ENCODE measurements around the gene PDXP. TPM values are rescaled to one million over a fixed set of nuclear protein-coding genes. Genes with fewer than 3 reads are reported as not detected.
"Not testable (repeated sequence)": the region's sequence is repeated elsewhere in the genome, so short reads cannot be mapped to it uniquely, and the experiment has no call there.

Gene PDXP
- total RNA-seq, 1 donor from 2014 or later: 8.9 TPM

GRCh38 chr22:37641561-37641949, 17.0 kb upstream of the PDXP start:
- Histone ChIP-seq H3K4me3 (ENCODE audit: low read length in 3 of 3) (no peak overlapping the region), H3K36me3 (ENCODE audit: control insufficient read depth in 3 of 3, insufficient read depth in 3 of 3, low read length in 3 of 3) (no peaks in the 10 kb centered on the region), H3K9ac (ENCODE audit: low read depth in 1 of 3, low read length in 3 of 3) (no peak overlapping the region), H3K27me3 (ENCODE audit: control insufficient read depth in 3 of 3, insufficient read depth in 3 of 3, low read length in 3 of 3) (peaks cover 3 to 32% (median 15%) of the 10 kb centered on the region in 3 donors), H3K9me3 (ENCODE audit: control insufficient read depth in 3 of 3, low read length in 3 of 3) (no peaks in the 10 kb centered on the region), H3K27ac (ENCODE audit: low read depth, low read length) (no peak overlapping the region), H3K4me1 (ENCODE audit: control insufficient read depth in 3 of 3, insufficient read depth in 3 of 3, low read length in 3 of 3) (peaks cover 0 to 25% (median 24%) of the 10 kb centered on the region in 3 donors)

GRCh38 chr22:37643225-37643847, 15.2 kb upstream of the PDXP start:
- Histone ChIP-seq H3K4me1 (ENCODE audit: control insufficient read depth in 3 of 3, insufficient read depth in 3 of 3, low read length in 3 of 3) (peaks cover 0 to 20% (median 17%) of the 10 kb centered on the region in 3 donors), H3K36me3 (ENCODE audit: control insufficient read depth in 3 of 3, insufficient read depth in 3 of 3, low read length in 3 of 3) (no peaks in the 10 kb centered on the region), H3K9ac (ENCODE audit: low read depth in 1 of 3, low read length in 3 of 3) (peak overlapping the region in 2 of 3 donors; percentile 33 to 45), H3K27me3 (ENCODE audit: control insufficient read depth in 3 of 3, insufficient read depth in 3 of 3, low read length in 3 of 3) (peaks cover 3 to 24% (median 11%) of the 10 kb centered on the region in 3 donors), H3K27ac (ENCODE audit: low read depth, low read length) (no peak overlapping the region), H3K4me3 (ENCODE audit: low read length in 3 of 3) (no peak overlapping the region), H3K9me3 (ENCODE audit: control insufficient read depth in 3 of 3, low read length in 3 of 3) (no peaks in the 10 kb centered on the region)

GRCh38 chr22:37647317-37647716, 11.2 kb upstream of the PDXP start:
- Histone ChIP-seq H3K4me1 (ENCODE audit: control insufficient read depth in 3 of 3, insufficient read depth in 3 of 3, low read length in 3 of 3) (peaks cover 0 to 9% (median 8%) of the 10 kb centered on the region in 3 donors), H3K4me3 (ENCODE audit: low read length in 3 of 3) (no peak overlapping the region), H3K27ac (ENCODE audit: low read depth, low read length) (no peak overlapping the region), H3K9me3 (ENCODE audit: control insufficient read depth in 3 of 3, low read length in 3 of 3) (no peaks in the 10 kb centered on the region), H3K27me3 (ENCODE audit: control insufficient read depth in 3 of 3, insufficient read depth in 3 of 3, low read length in 3 of 3) (no peaks in the 10 kb centered on the region), H3K9ac (ENCODE audit: low read depth in 1 of 3, low read length in 3 of 3) (no peak overlapping the region), H3K36me3 (ENCODE audit: control insufficient read depth in 3 of 3, insufficient read depth in 3 of 3, low read length in 3 of 3) (no peaks in the 10 kb centered on the region)

GRCh38 chr22:37647928-37648327, 10.6 kb upstream of the PDXP start:
- H3K9me3 ChIP-seq (ENCODE audit: control insufficient read depth in 3 of 3, low read length in 3 of 3): no peaks in the 10 kb centered on the region
- H3K36me3 ChIP-seq (ENCODE audit: control insufficient read depth in 3 of 3, insufficient read depth in 3 of 3, low read length in 3 of 3): no peaks in the 10 kb centered on the region
- H3K9ac ChIP-seq (ENCODE audit: low read depth in 1 of 3, low read length in 3 of 3): no peak overlapping the region
- no peak overlapping the region for H3K27ac ChIP-seq (ENCODE audit: low read depth, low read length)
- no peaks in the 10 kb centered on the region for H3K27me3 ChIP-seq (ENCODE audit: control insufficient read depth in 3 of 3, insufficient read depth in 3 of 3, low read length in 3 of 3)
- peaks cover 0 to 9% (median 8%) of the 10 kb centered on the region in 3 donors for H3K4me1 ChIP-seq (ENCODE audit: control insufficient read depth in 3 of 3, insufficient read depth in 3 of 3, low read length in 3 of 3)
- no peak overlapping the region for H3K4me3 ChIP-seq (ENCODE audit: low read length in 3 of 3)

GRCh38 chr22:37650463-37651136, 7.9 kb upstream of the PDXP start:
- H3K9ac ChIP-seq (ENCODE audit: low read depth in 1 of 3, low read length in 3 of 3): no peak overlapping the region
- H3K36me3 ChIP-seq (ENCODE audit: control insufficient read depth in 3 of 3, insufficient read depth in 3 of 3, low read length in 3 of 3): peaks cover 0 to 3% (median 0%) of the 10 kb centered on the region in 3 donors
- no peaks in the 10 kb centered on the region for H3K27me3 ChIP-seq (ENCODE audit: control insufficient read depth in 3 of 3, insufficient read depth in 3 of 3, low read length in 3 of 3)
- H3K27ac ChIP-seq (ENCODE audit: low read depth, low read length): no peak overlapping the region
- no peaks in the 10 kb centered on the region for H3K4me1 ChIP-seq (ENCODE audit: control insufficient read depth in 3 of 3, insufficient read depth in 3 of 3, low read length in 3 of 3)
- H3K9me3 ChIP-seq (ENCODE audit: control insufficient read depth in 3 of 3, low read length in 3 of 3): no peaks in the 10 kb centered on the region
- H3K4me3 ChIP-seq (ENCODE audit: low read length in 3 of 3): no peak overlapping the region

GRCh38 chr22:37654563-37655251, 3.8 kb upstream of the PDXP start:
- no peak overlapping the region for H3K4me3 ChIP-seq (ENCODE audit: low read length in 3 of 3)
- no peak overlapping the region for H3K9ac ChIP-seq (ENCODE audit: low read depth in 1 of 3, low read length in 3 of 3)
- no peak overlapping the region for H3K27ac ChIP-seq (ENCODE audit: low read depth, low read length)
- peaks cover 0 to 3% (median 0%) of the 10 kb centered on the region in 3 donors for H3K36me3 ChIP-seq (ENCODE audit: control insufficient read depth in 3 of 3, insufficient read depth in 3 of 3, low read length in 3 of 3)
- no peaks in the 10 kb centered on the region for H3K9me3 ChIP-seq (ENCODE audit: control insufficient read depth in 3 of 3, low read length in 3 of 3)
- H3K27me3 ChIP-seq (ENCODE audit: control insufficient read depth in 3 of 3, insufficient read depth in 3 of 3, low read length in 3 of 3): no peaks in the 10 kb centered on the region
- peaks cover 13 to 14% (median 14%) of the 10 kb centered on the region in 3 donors for H3K4me1 ChIP-seq (ENCODE audit: control insufficient read depth in 3 of 3, insufficient read depth in 3 of 3, low read length in 3 of 3)

GRCh38 chr22:37655252-37655563, 3.3 kb upstream of the PDXP start:
- Histone ChIP-seq H3K4me3 (ENCODE audit: low read length in 3 of 3) (no peak overlapping the region), H3K27ac (ENCODE audit: low read depth, low read length) (no peak overlapping the region), H3K4me1 (ENCODE audit: control insufficient read depth in 3 of 3, insufficient read depth in 3 of 3, low read length in 3 of 3) (peaks cover 18 to 19% (median 19%) of the 10 kb centered on the region in 3 donors)

GRCh38 chr22:37656583-37656982, 1.9 kb upstream of the PDXP start:
- not testable (repeated sequence) for H3K36me3 ChIP-seq (ENCODE audit: control insufficient read depth in 3 of 3, insufficient read depth in 3 of 3, low read length in 3 of 3); H3K4me3 ChIP-seq (ENCODE audit: low read length in 3 of 3); H3K27me3 ChIP-seq (ENCODE audit: control insufficient read depth in 3 of 3, insufficient read depth in 3 of 3, low read length in 3 of 3); H3K9me3 ChIP-seq (ENCODE audit: control insufficient read depth in 3 of 3, low read length in 3 of 3); H3K27ac ChIP-seq (ENCODE audit: low read depth, low read length)
- Histone ChIP-seq H3K4me1 (ENCODE audit: control insufficient read depth in 3 of 3, insufficient read depth in 3 of 3, low read length in 3 of 3) (peaks cover 32 to 33% (median 33%) of the 10 kb centered on the region in 3 donors), H3K9ac (ENCODE audit: low read depth in 1 of 3, low read length in 3 of 3) (peak overlapping the region in 1 of 3 donors; percentile 16)

More at GRCh38 chr22:37655252-37655563, 3.3 kb upstream of the PDXP start:
- Histone ChIP-seq H3K9ac (ENCODE audit: low read depth in 1 of 3, low read length in 3 of 3) (no peak overlapping the region), H3K9me3 (ENCODE audit: control insufficient read depth in 3 of 3, low read length in 3 of 3) (no peaks in the 10 kb centered on the region), H3K36me3 (ENCODE audit: control insufficient read depth in 3 of 3, insufficient read depth in 3 of 3, low read length in 3 of 3) (peaks cover 0 to 3% (median 0%) of the 10 kb centered on the region in 3 donors), H3K27me3 (ENCODE audit: control insufficient read depth in 3 of 3, insufficient read depth in 3 of 3, low read length in 3 of 3) (no peaks in the 10 kb centered on the region)

- Histone ChIP-seq H3K9me3 (ENCODE audit: control insufficient read depth in 3 of 3, low read length in 3 of 3) (no peaks in the 10 kb centered on the region), H3K9ac (ENCODE audit: low read depth in 1 of 3, low read length in 3 of 3) (peak overlapping the region; percentile 51 to 90 (median 80)), H3K36me3 (ENCODE audit: control insufficient read depth in 3 of 3, insufficient read depth in 3 of 3, low read length in 3 of 3) (peaks cover 0 to 3% (median 0%) of the 10 kb centered on the region in 3 donors), H3K4me3 (ENCODE audit: low read length in 3 of 3) (peak overlapping the region; percentile 70 to 92 (median 84)), H3K27me3 (ENCODE audit: control insufficient read depth in 3 of 3, insufficient read depth in 3 of 3, low read length in 3 of 3) (no peaks in the 10 kb centered on the region), H3K4me1 (ENCODE audit: control insufficient read depth in 3 of 3, insufficient read depth in 3 of 3, low read length in 3 of 3) (peaks cover 38 to 40% (median 39%) of the 10 kb centered on the region in 3 donors), H3K27ac (ENCODE audit: low read depth, low read length) (peak overlapping the region; percentile 68)
Observed at GRCh38 chr22:37657590-37658132, 862 bp upstream of the PDXP start.
